ENCODE data around the gene PGA5.

DNA sequence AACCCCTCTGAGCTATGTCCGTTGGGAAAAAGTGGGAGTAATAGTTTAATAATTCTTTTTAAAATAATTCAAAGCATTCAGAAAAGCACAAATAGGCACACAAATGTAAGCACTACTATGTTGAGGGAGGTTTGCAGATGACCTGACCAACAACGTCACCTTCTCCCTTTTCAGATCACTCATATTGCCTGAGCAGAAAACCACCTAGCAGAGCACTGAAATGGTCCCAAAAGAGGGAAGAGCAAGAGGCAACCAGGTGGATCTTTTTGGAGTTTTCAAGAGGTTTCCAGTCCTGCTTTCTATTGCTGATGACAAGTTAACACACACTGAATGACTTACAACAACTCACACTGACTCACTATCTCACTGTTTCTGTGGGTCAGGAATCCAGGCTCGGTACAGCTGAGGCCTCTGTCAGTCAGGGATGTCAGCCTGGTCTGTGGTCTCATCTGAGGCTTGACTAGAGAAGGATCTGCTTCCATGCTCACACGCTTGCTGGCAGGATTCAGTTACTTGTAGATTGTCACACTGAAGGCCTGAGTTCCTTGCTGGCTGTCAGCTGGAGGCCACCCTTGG lies 41.9 kb upstream of the PGA5 start:
- no peak for TF ChIP-seq CTCF (IDR thresholded peaks at IDR 0.05)
- TF ChIP-seq ZFX (IDR thresholded peaks at IDR 0.05; ENCODE audit: borderline replicate concordance): no peak

Data from 22Rv1 (cell line).